GM23248 (cell line): Measurements from ENCODE around the gene DTNA. TPM values are rescaled to one million over a fixed set of nuclear protein-coding genes. Genes with fewer than 3 reads are reported as not detected.
A peak's percentile ranks its signal among the peaks of the same experiment; 100 is the strongest.

ENCODE experiments used
- DNase-seq: peaks from one replicate; pipeline ENCODE4 v3.0.0-alpha.2; 2015
- H2AFZ ChIP-seq: fragments of 200-600 bp; sonication (generic); 2 replicates; pipeline ENCODE4 v1.6.1; 2016; ENCODE audit warnings: antibody characterized with exemption
- H3F3A ChIP-seq: fragments of 200-600 bp; sonication (generic); 2 replicates; pipeline ENCODE4 v1.6.1; 2016; ENCODE audit warnings: mild to moderate bottlenecking, antibody characterized with exemption, mixed run types; ENCODE audit not compliant: insufficient read depth
- H3K27ac ChIP-seq: fragments of 200-600 bp; sonication (generic); 2 replicates; pipeline ENCODE4 v1.5.1; 2016; ENCODE audit warnings: mild to moderate bottlenecking
- H3K27me3 ChIP-seq: fragments of 200-600 bp; sonication (generic); replicated peaks from 2 replicates; pipeline ENCODE4 v1.6.1; 2016; ENCODE audit warnings: mild to moderate bottlenecking; ENCODE audit not compliant: insufficient read depth
- H3K36me3 ChIP-seq: fragments of 200-600 bp; sonication (generic); 2 replicates; pipeline ENCODE4 v1.6.1; 2016; ENCODE audit warnings: low read depth, mild to moderate bottlenecking
- H3K4me1 ChIP-seq: fragments of 200-600 bp; sonication (generic); 2 replicates; pipeline ENCODE4 v1.6.1; 2016; ENCODE audit warnings: mild to moderate bottlenecking; ENCODE audit not compliant: insufficient read depth
- H3K4me2 ChIP-seq: fragments of 200-600 bp; sonication (generic); one replicate; pipeline ENCODE4 v1.6.1; 2016; ENCODE audit warnings: mild to moderate bottlenecking; ENCODE audit not compliant: unreplicated experiment
- H3K4me3 ChIP-seq: fragments of 200-600 bp; sonication (generic); 2 replicates; pipeline ENCODE4 v1.5.1; 2016; ENCODE audit warnings: mild to moderate bottlenecking
- H3K79me2 ChIP-seq: fragments of 200-600 bp; sonication (generic); 2 replicates; pipeline ENCODE4 v1.6.1; 2016; ENCODE audit warnings: mild to moderate bottlenecking; ENCODE audit not compliant: insufficient read depth
- H3K9ac ChIP-seq: fragments of 200-600 bp; sonication (generic); 2 replicates; pipeline ENCODE4 v1.6.1; 2016; ENCODE audit warnings: mild to moderate bottlenecking
- H3K9me2 ChIP-seq: fragments of 200-600 bp; sonication (generic); 2 replicates; pipeline ENCODE4 v1.6.1; 2016; ENCODE audit warnings: mixed run types, mild to moderate bottlenecking, moderate library complexity; ENCODE audit not compliant: insufficient read depth
- H3K9me3 ChIP-seq: fragments of 200-600 bp; sonication (generic); one replicate; pipeline ENCODE4 v1.6.1; 2017; ENCODE audit warnings: low read depth
- H4K20me1 ChIP-seq: fragments of 200-600 bp; sonication (generic); 2 replicates; pipeline ENCODE4 v1.6.0; 2016; ENCODE audit not compliant: insufficient read depth
- EZH2 ChIP-seq: fragments of 200-600 bp; sonication (generic); IDR thresholded peaks from 2 replicates; pipeline ENCODE4 v1.6.1; 2018; ENCODE audit warnings: antibody characterized with exemption, mild to moderate bottlenecking; ENCODE audit not compliant: insufficient read depth, poor library complexity, severe bottlenecking
- EZH2phosphoT487 ChIP-seq: fragments of 200-600 bp; sonication (generic); IDR thresholded peaks from 2 replicates; pipeline ENCODE4 v1.6.1; 2018; ENCODE audit warnings: antibody characterized with exemption, moderate library complexity, mild to moderate bottlenecking, low read depth; ENCODE audit not compliant: insufficient read depth
- WGBS, 2 experiments: methylation state at CpG; one replicate each; pipeline ENCODE4 v1.1.6; 2015 to 2017; ENCODE audit warnings: low lambda C conversion rate in 2 of 2, low coverage in 1 of 2; ENCODE audit errors: missing lambda C conversion rate in 2 of 2; 5-methylcytosine and 5-hydroxymethylcytosine counted together
- in situ Hi-C: fragments of 300-500 bp; cut with MboI; formaldehyde crosslinking; loops from 2 replicates; pipeline ENCODE4 v1.15.0; 2020
- polyA plus RNA-seq: library from polyadenylated mRNA; unstranded; fragments of >200 nt; fragmentation: Nextera tagmentation; extraction: Ambion mirVana; gene quantifications from 2 replicates; pipeline ENCODE4 v1.2.1, GENCODE V29; 2016
- total RNA-seq: library from RNA; depleted of rRNA; stranded (reverse); fragments of >200 nt; shearing (Covaris generic); gene quantifications from 2 replicates; pipeline ENCODE4 v1.2.3, GENCODE V29; 2014

Gene DTNA
- total and polyA plus RNA-seq, 2 experiments from 2014 or later = 4.2 to 5.5 TPM

DNA sequence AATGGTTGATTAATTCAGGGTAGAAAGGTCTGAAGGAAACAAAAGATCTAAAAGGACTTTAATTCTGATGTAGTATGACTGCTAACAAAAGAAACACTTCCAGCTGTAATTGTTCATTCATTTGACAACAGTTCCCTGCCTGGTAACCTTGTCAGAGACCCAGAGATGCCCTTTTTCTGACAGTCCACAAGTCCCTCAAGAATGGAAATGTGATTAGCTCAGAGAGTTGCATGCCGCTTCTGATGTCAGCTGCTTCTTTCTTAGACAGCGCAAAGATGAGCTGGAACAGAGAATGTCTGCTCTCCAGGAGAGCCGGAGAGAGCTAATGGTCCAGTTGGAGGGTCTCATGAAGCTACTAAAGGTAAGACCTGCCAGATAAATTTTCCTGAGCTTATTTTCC lies 153.6 kb downstream of the DTNA start:
- 96% methylated on average over 3 of the region's 3 CpGs for WGBS, 2 experiments
- Histone ChIP-seq H2AFZ (no peak overlapping the region), H3K4me1 (no peaks in the 10 kb centered on the region), H4K20me1 (no peaks in the 10 kb centered on the region), H3K4me2 (no peak overlapping the region), H3K9me3 (no peaks in the 10 kb centered on the region), H3K4me3 (no peak overlapping the region), H3K27ac (no peak overlapping the region), H3K9me2 (no peaks in the 10 kb centered on the region), H3K79me2 (no peaks in the 10 kb centered on the region), H3K9ac (no peak overlapping the region), H3F3A (no peaks in the 10 kb centered on the region), H3K36me3 (no peaks in the 10 kb centered on the region), H3K27me3 (no peaks in the 10 kb centered on the region)
- DNase-seq = no peak
- TF ChIP-seq EZH2phosphoT487 (no peak), EZH2 (no peak)
- in situ Hi-C loops = no loop called here

DNA sequence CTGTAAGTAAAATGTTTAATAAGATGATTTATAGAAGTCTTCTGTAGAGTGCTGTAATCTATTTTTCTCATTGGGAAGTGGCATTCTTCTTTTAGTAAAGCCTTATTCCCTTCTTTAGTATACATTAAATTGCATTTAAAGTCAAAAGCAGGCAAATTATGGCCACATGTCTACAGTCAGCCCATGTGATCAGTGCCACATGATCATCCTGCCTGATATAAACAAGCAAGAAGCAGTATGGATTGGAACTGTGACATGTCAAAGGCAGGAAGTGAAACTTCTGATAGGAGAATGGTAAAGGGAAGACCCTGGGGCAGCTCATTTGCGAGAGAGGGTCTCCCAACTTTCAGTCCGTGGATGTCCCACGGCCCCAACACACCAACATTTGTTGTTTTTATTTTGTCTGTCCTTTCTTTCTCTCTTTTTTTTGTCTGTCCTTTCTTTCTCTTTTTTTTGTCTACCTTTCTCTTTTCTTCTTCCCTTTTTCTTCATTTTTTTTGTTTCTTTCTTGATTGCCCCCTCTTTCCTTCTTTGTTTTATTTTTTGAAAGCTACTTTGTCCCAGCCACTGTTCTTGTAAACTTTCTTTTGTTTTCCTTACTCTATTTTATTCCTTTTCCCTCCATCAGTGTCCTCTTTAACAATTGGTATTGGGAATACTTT lies 154.9 kb downstream of the DTNA start:
- H3K4me2 ChIP-seq = no peak overlapping the region
- no peak for TF ChIP-seq EZH2
- TF ChIP-seq EZH2phosphoT487 = no peak
- H3K4me1 ChIP-seq = no peaks in the 10 kb centered on the region
- no peaks in the 10 kb centered on the region for H3K27me3 ChIP-seq
- H3K9ac ChIP-seq = no peak overlapping the region
- no peaks in the 10 kb centered on the region for H3F3A ChIP-seq
- DNase-seq = no peak
- H3K27ac ChIP-seq = no peak overlapping the region
- H3K79me2 ChIP-seq = no peaks in the 10 kb centered on the region
- no peaks in the 10 kb centered on the region for H3K9me3 ChIP-seq
- H3K9me2 ChIP-seq = no peaks in the 10 kb centered on the region
- H3K36me3 ChIP-seq = no peaks in the 10 kb centered on the region
- in situ Hi-C loops = no loop called here
- H3K4me3 ChIP-seq = no peak overlapping the region
- no peak overlapping the region for H2AFZ ChIP-seq
- no peaks in the 10 kb centered on the region for H4K20me1 ChIP-seq
- 83 to 95% methylated on average over 3 of the region's 3 CpGs for WGBS, 2 experiments

DNA sequence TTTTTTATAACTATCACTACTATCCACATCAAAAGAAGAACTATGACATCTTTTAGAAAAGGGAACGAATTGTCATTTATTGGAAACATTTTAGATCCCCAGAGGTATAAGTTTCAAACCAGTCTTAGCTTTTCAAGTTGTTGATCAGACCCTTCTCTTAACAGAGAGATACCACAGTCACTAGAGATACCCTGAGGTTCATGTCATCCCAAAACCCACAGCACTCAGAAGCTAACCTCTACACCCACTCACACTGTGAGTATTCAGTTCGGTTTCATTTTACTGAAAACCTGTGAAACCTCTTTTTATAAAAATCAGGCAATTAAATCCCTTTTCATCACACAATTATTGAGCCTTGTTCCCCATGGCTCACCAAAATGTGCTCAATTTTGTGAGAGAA lies 156.2 kb downstream of the DTNA start:
- H3K36me3 ChIP-seq = no peaks in the 10 kb centered on the region
- DNase-seq = no peak
- H3K9me3 ChIP-seq = no peaks in the 10 kb centered on the region
- H4K20me1 ChIP-seq = no peaks in the 10 kb centered on the region
- no peak overlapping the region for H3K9ac ChIP-seq
- H3K27ac ChIP-seq = no peak overlapping the region
- in situ Hi-C loops = no loop called here
- no peak overlapping the region for H3K4me3 ChIP-seq
- WGBS, 2 experiments = 69 to 76% methylated on average over 2 of the region's 2 CpGs
- H2AFZ ChIP-seq = no peak overlapping the region
- TF ChIP-seq EZH2phosphoT487 (no peak), EZH2 (no peak)
- no peaks in the 10 kb centered on the region for H3K79me2 ChIP-seq
- H3K9me2 ChIP-seq = no peaks in the 10 kb centered on the region
- H3K27me3 ChIP-seq = no peaks in the 10 kb centered on the region
- no peak overlapping the region for H3K4me2 ChIP-seq
- H3F3A ChIP-seq = no peaks in the 10 kb centered on the region
- no peaks in the 10 kb centered on the region for H3K4me1 ChIP-seq

DNA sequence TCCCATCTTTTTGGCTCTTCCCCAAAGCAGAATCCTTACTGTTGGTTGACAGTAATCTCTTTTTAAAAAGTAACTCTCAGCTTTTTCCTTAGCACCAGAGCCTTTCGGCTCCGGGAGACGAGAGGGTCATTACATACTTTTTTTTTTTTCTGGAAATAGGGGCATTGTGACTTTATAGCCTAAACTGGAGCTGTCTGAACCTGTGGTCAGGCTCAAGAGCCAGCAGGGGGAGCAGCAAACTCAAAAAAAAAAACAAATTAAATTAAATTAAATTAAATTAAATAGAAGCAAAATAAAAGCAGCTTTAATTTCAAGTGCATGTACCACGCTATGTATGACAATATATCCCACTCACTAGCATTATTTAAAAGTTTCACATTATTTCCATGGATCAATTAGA lies 156.6 kb downstream of the DTNA start:
- Histone ChIP-seq H2AFZ (no peak overlapping the region), H4K20me1 (no peaks in the 10 kb centered on the region), H3K27ac (no peak overlapping the region), H3K4me3 (no peak overlapping the region), H3K9me3 (no peaks in the 10 kb centered on the region), H3K27me3 (no peaks in the 10 kb centered on the region), H3F3A (no peaks in the 10 kb centered on the region), H3K4me1 (no peaks in the 10 kb centered on the region), H3K9ac (no peak overlapping the region), H3K36me3 (no peaks in the 10 kb centered on the region), H3K9me2 (no peaks in the 10 kb centered on the region), H3K79me2 (no peaks in the 10 kb centered on the region), H3K4me2 (no peak overlapping the region)
- no peak for TF ChIP-seq EZH2phosphoT487
- in situ Hi-C loops = no loop called here
- WGBS, 2 experiments = 17 to 19% methylated on average over 4 of the region's 4 CpGs
- DNase-seq = peak; percentile 61

DNA sequence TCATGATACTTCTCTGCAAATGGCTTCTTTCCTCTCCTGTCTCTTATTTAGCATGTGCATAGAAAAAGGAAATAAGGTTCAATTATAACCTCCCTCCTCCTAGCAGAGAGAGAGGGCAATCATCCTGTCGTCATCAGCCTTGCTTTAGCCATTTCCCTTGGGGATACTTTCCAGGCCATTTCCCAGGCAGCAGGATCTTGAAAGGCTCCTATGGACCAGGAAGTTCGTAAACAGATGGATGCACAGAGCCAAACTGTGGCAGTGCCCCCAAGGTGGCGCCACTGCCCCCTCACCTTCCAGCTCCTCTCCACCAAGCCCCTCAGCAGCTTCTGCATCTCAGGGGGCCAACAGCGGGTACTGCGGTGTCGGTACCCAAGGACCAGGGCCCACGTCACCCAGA lies 157.4 kb downstream of the DTNA start:
- no peak overlapping the region for H3K4me2 ChIP-seq
- H3K4me3 ChIP-seq = no peak overlapping the region
- no peak overlapping the region for H2AFZ ChIP-seq
- no peaks in the 10 kb centered on the region for H3K27me3 ChIP-seq
- in situ Hi-C loops = no loop called here
- no peak overlapping the region for H3K27ac ChIP-seq
- no peaks in the 10 kb centered on the region for H3K36me3 ChIP-seq
- peak; percentile 1 for DNase-seq
- no peaks in the 10 kb centered on the region for H3K9me2 ChIP-seq
- no peaks in the 10 kb centered on the region for H3K4me1 ChIP-seq
- H4K20me1 ChIP-seq = no peaks in the 10 kb centered on the region
- 87 to 90% methylated on average over 7 of the region's 7 CpGs for WGBS, 2 experiments
- H3K9ac ChIP-seq = no peak overlapping the region
- no peaks in the 10 kb centered on the region for H3K9me3 ChIP-seq
- TF ChIP-seq EZH2 = no peak
- TF ChIP-seq EZH2phosphoT487 = no peak
- no peaks in the 10 kb centered on the region for H3K79me2 ChIP-seq
- no peaks in the 10 kb centered on the region for H3F3A ChIP-seq
